HG03342 (cell line): ENCODE measurements around the gene SPDYE1.
"Not testable (repeated sequence)": the region's sequence is repeated elsewhere in the genome, so short reads cannot be mapped to it uniquely, and the experiment has no call there.

Experiments used
- ATAC-seq: cut with Tn5 transposase; IDR thresholded peaks from one replicate; pipeline ENCODE4 v1.9.1; 2021; ENCODE audit warnings: mild to moderate bottlenecking, moderate library complexity; ENCODE audit not compliant: unreplicated experiment

SPDYE1 gene

DNA sequence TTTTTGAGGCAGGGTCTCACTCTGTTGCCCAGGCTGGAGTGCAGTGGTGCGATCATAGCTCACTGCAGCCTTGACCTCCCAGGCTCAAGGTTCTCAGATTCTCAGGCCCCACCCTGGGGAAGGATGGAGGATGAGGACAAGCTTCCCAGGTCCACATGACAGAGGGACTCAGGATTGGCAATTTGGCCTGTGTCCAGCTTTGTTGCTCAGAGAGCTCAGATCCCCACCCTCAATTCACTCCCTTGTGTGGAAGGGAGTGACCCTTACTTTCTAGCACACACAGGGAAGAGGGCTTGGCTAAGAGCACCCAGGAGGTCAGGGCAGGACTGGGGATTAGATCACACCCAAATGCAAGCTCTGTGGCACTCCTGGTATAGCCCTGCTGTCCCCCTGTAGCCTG, 6.9 kb upstream of the SPDYE1 start:
- not testable (repeated sequence) for ATAC-seq

DNA sequence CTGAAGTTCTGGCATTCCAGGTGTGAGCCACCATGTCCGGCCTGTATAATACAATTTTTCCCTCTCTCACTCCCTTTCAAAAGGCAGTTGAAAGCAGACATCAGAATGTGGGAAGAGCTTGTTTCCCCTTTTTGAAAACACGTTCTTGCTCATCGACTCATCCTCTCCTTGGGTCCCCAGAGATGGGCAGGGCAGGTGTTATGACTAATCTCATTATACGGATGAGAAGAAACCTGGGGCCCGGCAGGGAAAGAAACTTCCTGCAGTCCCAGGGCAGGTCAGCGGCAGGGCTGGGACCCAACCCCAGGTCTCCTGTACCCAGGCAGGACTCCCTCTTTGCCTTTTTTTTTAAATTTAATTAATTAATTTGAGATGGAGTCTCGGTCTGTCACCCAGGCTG, 4.8 kb upstream of the SPDYE1 start:
- peak; percentile 92 for ATAC-seq

DNA sequence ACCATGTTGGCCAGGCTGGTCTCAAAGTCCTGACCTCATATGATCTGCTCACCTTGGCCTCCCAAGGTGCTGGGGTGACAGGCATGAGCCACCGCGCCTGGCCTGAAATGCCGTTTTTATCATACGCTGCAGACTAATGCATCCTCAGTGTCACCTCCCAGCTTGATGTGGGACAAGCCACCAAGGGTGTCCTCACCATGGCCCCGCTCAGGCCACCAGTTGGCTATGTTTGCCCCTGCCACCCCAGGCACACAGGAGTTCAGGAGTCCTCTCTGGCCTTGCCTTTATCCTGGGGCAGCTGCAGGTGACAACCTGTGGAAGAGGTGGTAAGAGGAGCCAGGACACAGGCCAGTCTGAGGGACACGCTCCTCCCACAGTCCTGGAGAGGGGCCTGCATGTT, 3.0 kb upstream of the SPDYE1 start:
- not testable (repeated sequence) for ATAC-seq

DNA sequence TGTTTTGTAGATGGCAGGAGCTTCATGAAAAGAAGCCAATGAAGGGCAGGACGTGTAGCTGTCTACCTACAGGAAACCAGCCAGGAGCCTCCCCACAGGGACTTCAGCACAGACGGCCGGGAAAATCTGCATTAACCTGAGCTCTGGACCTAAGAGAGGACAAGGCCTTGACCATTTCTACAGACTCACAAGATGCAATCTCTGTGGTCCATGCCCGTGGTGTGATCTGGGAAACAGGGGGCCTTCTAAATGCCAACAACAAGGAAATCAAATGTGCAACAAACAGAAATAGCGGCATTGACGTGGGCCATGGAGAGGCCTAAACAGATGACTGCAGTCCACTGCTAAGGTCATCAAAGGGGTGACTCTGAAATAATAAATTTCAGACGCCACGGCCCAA, 14.4 kb downstream of the SPDYE1 start:
- ATAC-seq: not testable (repeated sequence)

DNA sequence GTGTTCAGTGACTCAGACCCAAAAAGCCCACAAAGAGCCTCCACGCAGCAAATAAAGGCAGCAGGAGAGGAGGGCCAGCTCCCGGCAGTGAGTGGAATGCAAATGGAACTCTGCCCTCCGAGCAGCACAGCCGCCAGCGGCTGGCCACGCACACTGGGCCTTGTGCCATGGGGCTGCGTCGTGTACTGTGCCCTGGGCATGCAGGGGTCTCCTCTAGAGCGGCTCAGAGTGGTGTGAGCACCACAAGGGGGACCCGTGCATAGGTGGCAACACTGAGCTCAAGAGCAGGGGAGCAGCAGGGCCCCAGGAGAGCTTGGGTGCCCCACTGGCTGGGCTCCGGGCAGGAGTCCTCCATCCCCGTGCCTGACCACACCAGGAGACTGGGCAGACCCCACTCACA, 17.4 kb downstream of the SPDYE1 start:
- not testable (repeated sequence) for ATAC-seq

DNA sequence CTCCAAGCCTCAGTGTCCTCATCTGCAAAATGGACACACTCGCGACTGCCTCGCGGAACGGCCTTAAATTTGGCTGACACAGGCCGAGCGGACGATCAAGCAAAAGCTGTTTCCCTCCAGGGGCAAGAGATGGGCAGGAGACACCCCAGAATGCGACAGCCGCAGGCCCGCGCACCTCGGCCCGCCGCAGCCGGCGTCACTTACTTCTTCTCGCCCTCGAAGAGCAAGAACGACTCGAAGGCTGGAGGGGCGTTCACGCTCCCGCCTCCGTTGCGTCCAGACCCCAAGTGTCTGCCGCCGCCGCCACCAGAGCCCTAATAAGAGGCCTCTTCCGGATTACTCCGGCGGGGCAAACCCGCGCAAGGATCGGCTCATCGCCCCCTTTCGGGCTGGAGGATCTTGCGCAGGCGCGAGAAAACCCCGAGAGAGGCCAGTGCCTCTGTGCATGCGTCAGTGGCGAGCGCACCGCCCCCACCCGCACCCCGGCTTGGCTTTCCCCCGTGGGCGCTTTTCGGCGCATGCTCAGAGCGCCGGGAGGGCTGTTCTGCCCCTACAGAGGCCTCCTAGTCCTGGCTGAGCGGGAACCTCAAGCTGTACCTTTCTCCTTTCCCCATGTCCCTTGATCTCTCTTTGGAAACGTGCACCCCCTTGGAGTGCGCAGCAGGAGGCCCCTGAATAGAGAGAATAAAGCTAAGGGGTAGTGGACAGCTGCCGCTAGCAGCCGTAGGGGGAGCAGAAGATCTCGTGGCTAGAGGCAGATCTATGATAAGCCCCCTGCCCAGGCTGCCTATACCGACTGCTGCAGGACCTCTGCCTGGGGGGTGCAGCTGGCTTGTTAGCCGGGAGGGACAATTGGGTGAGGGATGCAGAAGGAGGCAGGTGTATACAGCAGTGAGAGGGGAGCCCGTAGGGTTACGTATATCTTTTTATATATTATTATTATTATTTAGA, 21.4 kb downstream of the SPDYE1 start:
- ATAC-seq: peak; percentile 84

DNA sequence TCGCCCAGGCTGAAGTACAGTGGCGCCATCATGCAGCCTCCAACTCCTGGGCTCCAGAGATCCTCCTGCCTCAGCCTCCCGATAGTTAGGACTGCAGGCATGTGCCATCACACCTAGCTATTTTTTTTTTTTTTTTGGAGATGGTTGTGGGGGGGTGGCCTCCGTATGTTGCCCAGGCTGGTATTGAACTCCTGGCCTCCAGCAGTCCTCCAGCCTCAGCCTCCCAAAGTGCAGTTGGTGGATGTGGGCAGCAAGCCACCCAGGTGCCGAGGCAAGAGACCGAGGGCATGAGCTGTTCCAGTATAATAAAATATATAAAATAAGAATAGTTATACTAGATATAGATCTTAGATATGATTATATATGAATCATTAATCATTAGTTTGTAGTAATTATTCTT, 22.1 kb downstream of the SPDYE1 start:
- ATAC-seq: not testable (repeated sequence)

DNA sequence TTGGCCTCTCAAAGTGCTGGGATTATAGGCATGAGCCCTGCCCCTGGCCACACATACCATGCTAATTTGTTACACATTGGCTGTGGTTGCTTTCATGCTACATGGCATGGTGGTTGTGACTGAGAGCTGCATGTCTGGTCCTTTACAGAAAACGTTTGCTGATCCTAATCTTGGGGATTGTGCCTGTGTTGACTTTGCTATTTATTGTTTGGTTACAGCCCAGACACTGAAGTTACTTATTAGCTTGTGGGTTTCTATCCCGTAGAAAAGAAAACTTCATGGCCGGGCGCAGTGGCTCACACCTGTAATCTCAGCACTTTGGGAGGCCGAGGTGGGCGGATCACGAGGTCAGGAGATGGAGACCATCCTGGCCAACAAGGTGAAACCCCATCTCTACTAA, 24.4 kb downstream of the SPDYE1 start:
- not testable (repeated sequence) for ATAC-seq

DNA sequence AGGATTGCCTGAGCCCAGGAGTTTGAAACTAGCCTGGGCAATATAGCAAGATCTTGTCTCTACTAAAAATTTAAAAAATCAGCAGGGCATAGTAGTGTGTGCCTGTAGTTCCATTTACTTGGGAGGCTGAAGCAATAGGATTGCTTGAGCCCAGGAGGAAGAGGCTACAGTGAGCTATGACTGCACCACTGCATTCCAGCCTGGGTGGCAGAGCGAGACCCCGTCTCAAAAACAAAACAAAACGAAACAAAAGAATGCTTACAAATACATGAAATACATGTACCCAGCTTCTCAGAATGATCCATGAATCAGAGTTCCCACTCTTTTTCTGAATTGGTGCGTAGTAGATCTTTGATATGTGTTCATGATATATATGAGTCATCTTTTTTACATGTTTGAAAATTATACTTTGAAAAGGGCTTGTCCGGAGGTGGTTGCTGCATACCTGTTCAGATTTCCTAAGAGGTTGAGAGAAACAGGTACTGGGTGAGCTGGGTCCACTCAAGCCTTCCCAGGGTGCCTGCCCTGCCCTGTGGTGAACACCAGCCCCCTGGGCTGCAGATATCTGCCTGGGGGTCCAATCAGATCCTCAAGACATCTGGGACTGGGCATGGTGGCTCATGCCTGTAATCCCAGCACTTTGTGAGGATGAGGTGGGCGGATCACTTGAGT, 25.2 kb downstream of the SPDYE1 start:
- not testable (repeated sequence) for ATAC-seq

DNA sequence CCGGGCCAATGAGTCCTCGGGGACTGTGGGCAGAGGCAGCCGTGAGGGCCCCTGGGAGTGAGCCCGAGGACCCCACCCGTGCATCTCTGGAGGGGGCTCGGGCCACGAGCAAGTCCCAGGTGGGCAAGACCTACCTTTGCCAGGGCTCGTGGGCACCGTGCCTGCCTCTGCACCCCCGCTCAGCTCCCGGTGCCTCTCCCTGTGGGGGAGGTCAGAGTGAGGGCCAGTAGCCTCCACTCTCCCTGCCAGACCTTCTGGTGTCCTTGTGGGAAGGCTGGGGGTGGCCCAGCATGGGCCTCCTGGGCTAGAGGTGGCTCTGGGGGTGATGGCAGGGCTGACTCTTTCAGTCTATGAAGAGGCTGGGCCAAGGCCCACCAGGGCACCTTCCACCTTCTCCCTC, 31.7 kb downstream of the SPDYE1 start:
- not testable (repeated sequence) for ATAC-seq

DNA sequence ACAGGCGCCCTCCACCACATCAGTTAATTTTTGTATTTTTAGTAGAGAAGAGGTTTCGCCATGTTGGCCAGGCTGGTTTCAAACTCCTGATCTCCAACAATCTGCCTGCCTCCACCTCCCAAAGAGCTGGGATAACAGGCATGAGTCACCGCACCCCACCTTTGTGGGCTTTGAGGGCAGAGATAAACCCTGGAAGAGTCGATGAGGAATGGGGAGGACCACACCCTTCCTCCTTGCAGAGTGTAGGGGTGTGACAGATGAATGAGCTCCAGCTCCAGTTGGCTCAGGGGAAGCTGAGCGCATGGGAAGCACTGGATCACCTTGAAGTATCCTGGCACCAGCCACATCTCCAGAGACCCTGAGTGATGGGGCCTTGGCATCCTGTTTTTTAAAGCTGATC, 32.3 kb downstream of the SPDYE1 start:
- not testable (repeated sequence) for ATAC-seq

DNA sequence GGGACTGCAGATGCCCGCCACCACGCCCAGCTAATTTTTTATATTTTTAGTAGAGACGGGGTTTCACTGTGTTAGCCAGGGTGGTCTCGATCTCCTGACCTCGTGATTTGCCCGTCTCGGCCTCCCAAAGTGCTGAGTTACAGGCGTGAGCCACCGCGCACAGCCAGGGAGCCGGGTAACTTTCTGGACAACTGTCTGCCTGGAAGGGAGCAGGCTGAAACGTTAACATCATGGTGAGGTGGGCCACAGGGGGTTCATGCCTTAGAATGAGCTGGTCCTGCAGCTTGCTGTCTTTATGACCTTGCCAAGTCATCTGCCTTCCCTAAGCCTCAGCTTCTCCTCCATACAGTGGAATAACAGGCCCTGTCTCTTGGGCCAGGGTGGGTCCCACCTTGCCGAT, 33.6 kb downstream of the SPDYE1 start:
- ATAC-seq: not testable (repeated sequence)

DNA sequence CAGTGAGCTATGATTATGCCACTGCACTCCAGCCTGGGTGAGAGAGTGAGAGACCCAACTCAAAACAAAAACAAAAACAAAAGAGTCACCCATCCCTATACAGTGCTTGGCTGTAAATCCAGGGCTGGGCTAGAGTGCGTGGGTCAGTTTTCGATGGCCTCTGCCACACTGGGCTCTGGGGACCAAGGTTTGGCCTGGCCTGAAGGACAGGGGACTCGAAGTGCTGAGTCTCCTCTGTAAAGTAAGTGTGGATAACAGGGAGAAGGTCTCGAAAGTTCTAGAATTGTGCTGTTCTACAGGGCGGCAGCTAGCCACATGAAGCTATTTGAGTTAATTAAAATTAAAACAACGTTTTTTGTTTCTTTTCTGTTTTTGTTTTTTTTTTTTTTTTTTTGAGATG, 34.3 kb downstream of the SPDYE1 start:
- ATAC-seq: not testable (repeated sequence)

DNA sequence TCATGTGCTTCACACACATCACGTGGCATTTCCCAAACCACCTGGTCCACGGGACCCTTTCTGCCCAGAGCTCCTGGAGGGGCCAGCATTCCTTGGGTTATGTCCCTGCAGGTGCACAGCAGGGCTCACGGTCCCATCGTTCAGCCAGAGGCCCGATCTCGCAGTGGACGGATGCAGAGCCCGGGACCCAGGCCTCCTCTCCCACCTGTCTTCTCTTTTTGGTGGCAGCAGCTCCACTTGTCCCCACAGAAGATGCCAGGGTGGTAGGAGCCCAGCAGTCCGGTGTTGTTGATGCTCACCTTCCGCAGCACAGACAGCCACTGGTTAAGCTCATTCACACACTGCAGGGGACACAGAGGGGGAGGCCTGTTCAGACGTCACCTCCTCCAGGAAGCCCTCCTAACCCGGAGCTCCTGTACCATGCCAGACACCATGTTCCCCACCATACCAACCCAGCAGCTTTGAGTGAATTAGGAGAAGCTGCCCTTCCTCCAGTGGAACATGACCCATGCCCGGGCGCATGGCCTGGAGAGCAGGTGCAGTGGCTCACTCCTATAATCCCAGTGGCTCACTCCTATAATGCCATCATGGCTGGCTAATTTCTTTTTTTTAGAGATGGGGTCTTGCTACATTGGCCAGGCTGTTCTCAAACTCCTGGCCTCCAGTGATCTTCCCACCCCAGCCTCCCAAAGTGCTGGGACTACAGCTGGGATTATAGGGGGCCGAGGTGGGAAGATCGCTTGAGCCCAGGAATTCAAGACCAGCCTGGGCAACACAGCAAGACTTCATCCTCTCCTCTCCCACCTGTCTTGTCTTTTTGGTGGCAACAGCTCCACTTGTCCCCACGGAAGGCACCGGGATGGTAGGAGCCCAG, 36.5 kb downstream of the SPDYE1 start:
- ATAC-seq: not testable (repeated sequence)

DNA sequence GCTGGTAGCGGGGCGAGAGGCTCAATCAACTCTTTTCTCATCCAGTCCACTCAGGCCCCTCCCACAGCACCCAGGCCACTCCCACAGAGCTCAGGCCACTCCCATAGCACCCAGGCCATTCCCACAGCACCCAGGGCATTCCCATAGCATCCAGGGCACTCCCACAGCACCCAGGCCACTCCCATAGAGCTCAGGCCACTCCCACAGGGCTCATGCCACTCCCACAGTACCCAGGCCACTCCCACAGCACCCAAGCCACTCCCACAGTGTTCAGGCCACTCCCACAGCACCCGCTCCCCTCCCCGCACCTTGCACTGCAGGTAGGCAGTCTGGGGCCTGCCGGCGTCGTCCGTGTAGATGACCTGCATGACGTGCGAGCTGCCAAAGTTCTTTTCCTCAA, 38.7 kb downstream of the SPDYE1 start:
- ATAC-seq: not testable (repeated sequence)

DNA sequence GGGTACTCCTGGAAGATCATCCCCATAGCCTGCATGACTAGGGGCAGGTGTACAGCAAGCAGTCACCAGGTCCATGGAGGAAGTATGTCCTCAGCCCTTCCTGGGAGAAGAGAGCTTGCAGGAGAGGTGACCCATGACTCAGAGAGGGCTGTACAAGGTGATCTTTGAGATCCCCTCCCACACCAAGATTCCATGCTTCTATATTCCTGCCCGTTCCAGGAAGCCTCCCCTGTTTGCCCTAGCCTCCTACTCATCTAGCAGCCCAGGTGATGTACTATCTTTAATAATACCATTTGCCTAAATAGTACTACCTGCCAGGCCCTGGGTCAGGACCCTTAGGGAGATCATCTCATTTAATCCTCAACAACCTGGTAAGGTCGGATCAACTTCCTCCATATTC, 40.3 kb downstream of the SPDYE1 start:
- not testable (repeated sequence) for ATAC-seq

DNA sequence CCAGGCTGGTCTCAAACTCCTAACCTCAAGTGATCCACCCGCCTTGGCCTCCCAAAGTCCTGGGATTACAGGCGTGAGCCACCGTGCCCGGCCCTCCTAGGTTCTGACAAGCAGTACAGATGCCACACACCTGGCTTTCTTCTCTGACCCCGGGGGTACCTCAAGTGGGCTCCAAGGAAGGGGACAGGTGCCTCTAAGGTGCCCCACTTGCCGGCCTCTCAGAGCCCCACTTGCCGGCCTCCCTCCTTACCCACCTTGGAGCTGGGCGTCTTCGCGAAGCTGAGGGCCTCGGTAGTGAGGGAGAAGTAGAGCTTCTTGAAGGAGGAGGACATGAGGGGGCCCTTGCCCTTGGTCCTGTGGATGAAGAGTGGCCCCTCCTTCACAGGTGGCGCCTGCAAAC, 40.9 kb downstream of the SPDYE1 start:
- not testable (repeated sequence) for ATAC-seq

DNA sequence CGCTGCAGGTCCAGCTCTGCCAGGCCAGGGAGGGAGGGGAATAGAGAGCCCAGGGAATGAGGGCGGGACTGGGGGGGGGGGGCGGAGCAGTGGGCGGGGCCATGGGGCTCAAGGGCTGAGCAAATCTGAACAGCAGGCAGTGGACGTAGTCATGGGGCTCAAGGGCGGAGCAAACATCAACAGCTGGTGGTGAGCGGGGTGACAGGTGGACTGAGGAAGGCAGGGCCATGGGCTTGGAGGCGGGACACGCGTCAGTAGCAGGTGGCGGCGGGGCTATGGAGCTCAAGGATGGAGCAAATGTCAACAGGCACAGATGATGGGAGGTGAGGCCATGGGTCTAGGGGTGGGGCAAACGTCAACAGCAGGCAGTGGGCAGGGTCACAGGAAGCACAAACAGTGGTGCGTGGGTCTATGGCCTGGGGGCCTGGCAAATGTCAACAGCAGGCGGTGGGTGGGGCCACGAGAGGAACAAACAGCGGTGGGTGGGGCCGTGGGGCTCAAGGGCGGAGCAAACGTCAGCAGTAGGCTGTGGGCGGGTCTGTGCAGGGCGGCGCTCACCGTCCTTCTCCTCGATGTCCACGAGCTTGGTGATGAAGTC, 41.4 kb downstream of the SPDYE1 start:
- peak; percentile 58 for ATAC-seq

DNA sequence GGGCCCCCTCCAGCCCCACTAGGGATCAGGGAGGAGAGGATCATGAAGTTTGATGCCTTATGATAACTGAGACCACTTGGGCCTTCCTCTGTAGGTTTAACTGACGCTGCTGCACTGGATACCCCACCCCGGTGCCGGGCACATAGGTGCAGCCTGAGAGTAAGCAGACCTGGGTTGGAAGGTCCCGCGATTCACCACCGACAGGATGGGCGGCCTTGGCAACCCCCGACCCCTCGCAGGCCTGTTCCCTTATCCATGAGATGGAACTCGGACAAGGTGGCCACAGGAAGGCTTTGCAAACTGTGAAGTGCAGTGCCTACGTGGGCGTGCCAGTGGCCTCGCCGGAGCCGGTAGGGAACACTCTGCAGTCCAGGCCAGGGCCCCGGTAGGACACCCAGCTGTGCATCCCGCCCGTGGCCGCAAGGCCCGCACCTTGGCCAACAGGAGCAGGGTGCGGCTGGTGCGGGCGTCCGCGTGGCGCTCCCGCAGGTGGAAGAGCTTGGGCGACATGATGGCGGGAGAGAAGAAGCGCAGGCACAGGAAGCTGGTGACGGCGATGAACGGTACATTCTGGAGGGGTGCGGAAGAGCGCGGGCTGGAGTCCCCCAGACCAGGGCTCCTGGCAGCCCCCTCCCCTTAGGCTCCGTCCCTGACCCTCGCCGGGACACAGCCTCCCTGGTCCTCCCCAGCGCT, 42.2 kb downstream of the SPDYE1 start:
- peak; percentile 6 for ATAC-seq

DNA sequence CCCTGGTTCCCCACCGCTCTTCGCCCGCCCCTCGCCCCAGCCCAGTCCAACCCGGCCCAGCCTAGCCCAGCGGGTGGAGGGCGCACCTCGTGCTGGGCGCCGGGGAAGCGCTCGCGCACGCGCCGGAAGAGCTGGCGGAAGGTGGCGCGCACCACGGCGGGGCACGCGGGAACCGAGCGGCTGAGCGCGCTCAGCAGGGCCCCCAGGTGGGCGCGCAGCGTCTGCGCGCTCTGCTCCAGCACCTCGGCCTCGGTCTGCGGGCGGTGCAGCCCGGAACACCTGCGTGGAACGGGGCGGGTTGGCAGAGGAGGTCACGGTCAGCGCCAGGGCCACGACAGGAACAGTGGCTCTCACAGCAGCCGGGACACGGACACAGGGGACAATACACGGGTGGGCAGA, 42.8 kb downstream of the SPDYE1 start:
- ATAC-seq: peak; percentile 45
